ENCODE results near the gene GFRA4.

DNA sequence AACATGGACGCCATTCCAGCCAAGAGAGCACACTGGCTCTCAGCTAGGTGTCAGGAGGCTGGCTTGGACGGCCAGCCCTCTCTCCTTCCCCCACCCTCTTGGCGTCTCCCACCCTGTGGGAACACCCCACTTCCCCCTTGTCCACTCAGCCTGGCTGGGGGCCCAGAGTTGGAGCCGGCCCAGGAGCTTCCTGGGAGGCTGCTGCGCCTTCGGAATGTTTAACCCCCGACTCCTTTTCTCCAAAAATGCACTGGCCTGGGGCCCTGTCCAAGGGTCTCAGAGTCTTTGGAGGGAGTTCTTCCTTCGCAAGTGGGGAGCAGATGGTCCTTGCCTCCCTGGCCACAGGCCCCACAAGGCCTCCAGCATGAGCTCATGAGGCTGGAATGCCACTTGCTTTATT is 14.5 kb upstream of the GFRA4 start:
- TF ChIP-seq, protein P1, sequence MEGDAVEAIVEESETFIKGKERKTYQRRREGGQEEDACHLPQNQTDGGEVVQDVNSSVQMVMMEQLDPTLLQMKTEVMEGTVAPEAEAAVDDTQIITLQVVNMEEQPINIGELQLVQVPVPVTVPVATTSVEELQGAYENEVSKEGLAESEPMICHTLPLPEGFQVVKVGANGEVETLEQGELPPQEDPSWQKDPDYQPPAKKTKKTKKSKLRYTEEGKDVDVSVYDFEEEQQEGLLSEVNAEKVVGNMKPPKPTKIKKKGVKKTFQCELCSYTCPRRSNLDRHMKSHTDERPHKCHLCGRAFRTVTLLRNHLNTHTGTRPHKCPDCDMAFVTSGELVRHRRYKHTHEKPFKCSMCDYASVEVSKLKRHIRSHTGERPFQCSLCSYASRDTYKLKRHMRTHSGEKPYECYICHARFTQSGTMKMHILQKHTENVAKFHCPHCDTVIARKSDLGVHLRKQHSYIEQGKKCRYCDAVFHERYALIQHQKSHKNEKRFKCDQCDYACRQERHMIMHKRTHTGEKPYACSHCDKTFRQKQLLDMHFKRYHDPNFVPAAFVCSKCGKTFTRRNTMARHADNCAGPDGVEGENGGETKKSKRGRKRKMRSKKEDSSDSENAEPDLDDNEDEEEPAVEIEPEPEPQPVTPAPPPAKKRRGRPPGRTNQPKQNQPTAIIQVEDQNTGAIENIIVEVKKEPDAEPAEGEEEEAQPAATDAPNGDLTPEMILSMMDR (IDR thresholded peaks at IDR 0.05 in 4 of 5, conservative IDR thresholded peaks at IDR 0.05 in 1 of 5), result no peak
- TF ChIP-seq POLR2A (IDR thresholded peaks at IDR 0.05), result no peak
